ENCODE data around the gene BGN.

Gene BGN

DNA sequence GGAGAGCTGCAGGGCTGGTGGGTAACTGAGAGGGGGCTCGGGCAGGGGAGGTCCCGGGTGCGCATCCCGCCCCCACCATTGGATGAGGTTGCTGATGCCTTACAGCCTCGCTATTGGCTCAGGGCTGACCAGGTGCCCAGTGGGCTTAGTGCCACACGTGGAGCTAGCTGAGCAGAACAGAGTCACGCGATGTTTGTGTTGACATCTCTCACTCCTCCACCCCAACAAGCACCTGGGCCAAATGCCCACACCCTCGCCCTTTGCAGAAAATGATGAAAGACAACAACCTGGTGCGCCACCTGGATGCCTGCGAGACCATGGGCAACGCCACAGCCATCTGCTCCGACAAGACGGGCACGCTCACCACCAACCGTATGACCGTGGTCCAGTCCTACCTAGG, 54.5 kb downstream of the BGN start:
- Histone ChIP-seq H2AFZ (ENCODE audit: low read depth, low read length, severe bottlenecking) (no peak overlapping the region), H3K79me2 (ENCODE audit: insufficient read depth, low read length) (no peaks in the 10 kb centered on the region), H3K27me3 (ENCODE audit: low read length) (no peaks in the 10 kb centered on the region), H3K36me3 (ENCODE audit: low read length) (no peaks in the 10 kb centered on the region), H4K20me1 (ENCODE audit: low read depth, low read length) (no peaks in the 10 kb centered on the region), H3F3A (ENCODE audit: insufficient read depth) (no peaks in the 10 kb centered on the region), H3K4me3 (ENCODE audit: insufficient read depth, low read length, poor library complexity, severe bottlenecking) (no peak overlapping the region), H3K4me2 (ENCODE audit: low read depth, low read length, poor library complexity, severe bottlenecking) (no peak overlapping the region), H3K27ac (ENCODE audit: low read depth, low read length) (no peak overlapping the region), H3K9me2 (replicated peaks; ENCODE audit: insufficient read depth, low read length) (no peaks in the 10 kb centered on the region), H3K9ac (ENCODE audit: low read length) (no peak overlapping the region), H3K9me3 (ENCODE audit: insufficient read depth, low read length) (no peaks in the 10 kb centered on the region)
- TF ChIP-seq EZH2phosphoT487 (conservative IDR thresholded peaks at IDR 0.05; ENCODE audit: low read length): no peak
- TF ChIP-seq, protein P1, sequence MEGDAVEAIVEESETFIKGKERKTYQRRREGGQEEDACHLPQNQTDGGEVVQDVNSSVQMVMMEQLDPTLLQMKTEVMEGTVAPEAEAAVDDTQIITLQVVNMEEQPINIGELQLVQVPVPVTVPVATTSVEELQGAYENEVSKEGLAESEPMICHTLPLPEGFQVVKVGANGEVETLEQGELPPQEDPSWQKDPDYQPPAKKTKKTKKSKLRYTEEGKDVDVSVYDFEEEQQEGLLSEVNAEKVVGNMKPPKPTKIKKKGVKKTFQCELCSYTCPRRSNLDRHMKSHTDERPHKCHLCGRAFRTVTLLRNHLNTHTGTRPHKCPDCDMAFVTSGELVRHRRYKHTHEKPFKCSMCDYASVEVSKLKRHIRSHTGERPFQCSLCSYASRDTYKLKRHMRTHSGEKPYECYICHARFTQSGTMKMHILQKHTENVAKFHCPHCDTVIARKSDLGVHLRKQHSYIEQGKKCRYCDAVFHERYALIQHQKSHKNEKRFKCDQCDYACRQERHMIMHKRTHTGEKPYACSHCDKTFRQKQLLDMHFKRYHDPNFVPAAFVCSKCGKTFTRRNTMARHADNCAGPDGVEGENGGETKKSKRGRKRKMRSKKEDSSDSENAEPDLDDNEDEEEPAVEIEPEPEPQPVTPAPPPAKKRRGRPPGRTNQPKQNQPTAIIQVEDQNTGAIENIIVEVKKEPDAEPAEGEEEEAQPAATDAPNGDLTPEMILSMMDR (IDR thresholded peaks at IDR 0.05; ENCODE audit: insufficient read depth, low read length, poor library complexity, severe bottlenecking): no peak

DNA sequence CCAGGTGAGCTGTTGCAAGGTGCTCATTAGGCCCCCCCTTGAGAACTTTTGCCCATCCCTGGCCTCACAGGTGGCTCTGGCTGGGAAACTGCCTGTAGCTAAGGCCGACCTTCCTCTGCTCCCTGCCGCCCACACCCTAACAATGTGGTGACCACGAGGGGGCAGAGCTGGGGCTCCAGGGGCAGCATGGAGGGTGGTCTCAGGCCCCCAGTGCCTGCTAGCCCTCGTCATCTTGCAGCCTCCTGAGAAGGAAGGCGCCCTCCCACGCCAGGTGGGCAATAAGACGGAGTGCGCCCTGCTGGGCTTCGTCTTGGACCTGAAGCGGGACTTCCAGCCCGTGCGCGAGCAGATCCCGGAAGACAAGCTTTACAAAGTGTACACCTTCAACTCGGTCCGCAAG, 55.0 kb downstream of the BGN start:
- no peak overlapping the region for H3K4me3 ChIP-seq (ENCODE audit: insufficient read depth, low read length, poor library complexity, severe bottlenecking)
- no peaks in the 10 kb centered on the region for H3F3A ChIP-seq (ENCODE audit: insufficient read depth)
- H2AFZ ChIP-seq (ENCODE audit: low read depth, low read length, severe bottlenecking): no peak overlapping the region
- H3K9me2 ChIP-seq (replicated peaks; ENCODE audit: insufficient read depth, low read length): no peaks in the 10 kb centered on the region
- no peaks in the 10 kb centered on the region for H3K36me3 ChIP-seq (ENCODE audit: low read length)
- H3K4me2 ChIP-seq (ENCODE audit: low read depth, low read length, poor library complexity, severe bottlenecking): no peak overlapping the region
- H3K9me3 ChIP-seq (ENCODE audit: insufficient read depth, low read length): no peaks in the 10 kb centered on the region
- no peaks in the 10 kb centered on the region for H3K27me3 ChIP-seq (ENCODE audit: low read length)
- TF ChIP-seq, protein P1 (IDR thresholded peaks at IDR 0.05; ENCODE audit: insufficient read depth, low read length, poor library complexity, severe bottlenecking): no peak
- TF ChIP-seq EZH2phosphoT487 (conservative IDR thresholded peaks at IDR 0.05; ENCODE audit: low read length): no peak
- H3K79me2 ChIP-seq (ENCODE audit: insufficient read depth, low read length): no peaks in the 10 kb centered on the region
- H3K27ac ChIP-seq (ENCODE audit: low read depth, low read length): no peak overlapping the region
- no peak overlapping the region for H3K9ac ChIP-seq (ENCODE audit: low read length)
- H4K20me1 ChIP-seq (ENCODE audit: low read depth, low read length): no peaks in the 10 kb centered on the region

DNA sequence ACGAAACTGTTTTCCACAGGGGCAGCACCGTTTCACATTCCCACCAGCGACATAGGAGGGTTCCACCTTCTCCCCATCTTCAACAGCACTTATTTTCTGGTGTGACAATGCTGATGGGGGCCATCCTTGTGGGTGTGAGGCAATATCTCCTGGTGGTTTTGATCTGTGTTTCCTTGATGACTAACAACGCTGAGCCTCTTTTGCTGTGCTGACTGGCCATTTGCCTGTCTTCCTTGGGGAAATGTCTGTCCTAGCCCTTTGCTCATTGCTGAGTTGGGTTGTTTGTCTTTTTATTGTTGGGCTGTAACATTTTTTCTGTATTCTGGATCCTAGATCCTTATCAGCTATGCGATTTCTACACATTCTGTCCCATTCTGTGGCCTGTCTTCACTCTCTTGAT, 56.4 kb downstream of the BGN start:
- Histone ChIP-seq H3K79me2 (ENCODE audit: insufficient read depth, low read length) (no peaks in the 10 kb centered on the region), H2AFZ (ENCODE audit: low read depth, low read length, severe bottlenecking) (no peak overlapping the region), H3K4me2 (ENCODE audit: low read depth, low read length, poor library complexity, severe bottlenecking) (no peak overlapping the region), H3K27me3 (ENCODE audit: low read length) (no peaks in the 10 kb centered on the region), H3K27ac (ENCODE audit: low read depth, low read length) (no peak overlapping the region), H3K9me3 (ENCODE audit: insufficient read depth, low read length) (no peaks in the 10 kb centered on the region), H3K4me3 (ENCODE audit: insufficient read depth, low read length, poor library complexity, severe bottlenecking) (no peak overlapping the region), H4K20me1 (ENCODE audit: low read depth, low read length) (no peaks in the 10 kb centered on the region), H3K9ac (ENCODE audit: low read length) (no peak overlapping the region), H3F3A (ENCODE audit: insufficient read depth) (no peaks in the 10 kb centered on the region), H3K9me2 (replicated peaks; ENCODE audit: insufficient read depth, low read length) (no peaks in the 10 kb centered on the region), H3K36me3 (ENCODE audit: low read length) (no peaks in the 10 kb centered on the region)
- no peak for TF ChIP-seq EZH2phosphoT487 (conservative IDR thresholded peaks at IDR 0.05; ENCODE audit: low read length)
- TF ChIP-seq, protein P1 (IDR thresholded peaks at IDR 0.05; ENCODE audit: insufficient read depth, low read length, poor library complexity, severe bottlenecking): no peak

Data from SU-DHL-6 (cell line).